ENCODE data around the gene LBHD2. TPM values are rescaled to one million over a fixed set of nuclear protein-coding genes. Genes with fewer than 3 reads are reported as not detected.
"Not testable (repeated sequence)": the region's sequence is repeated elsewhere in the genome, so short reads cannot be mapped to it uniquely, and the experiment has no call there.

LBHD2 gene
- total and polyA plus RNA-seq, 2 of the 13 experiments (the other 11 are each of a cell fraction or from before 2014, with no cell fraction given), result 0.67 to 1.00 TPM

DNA sequence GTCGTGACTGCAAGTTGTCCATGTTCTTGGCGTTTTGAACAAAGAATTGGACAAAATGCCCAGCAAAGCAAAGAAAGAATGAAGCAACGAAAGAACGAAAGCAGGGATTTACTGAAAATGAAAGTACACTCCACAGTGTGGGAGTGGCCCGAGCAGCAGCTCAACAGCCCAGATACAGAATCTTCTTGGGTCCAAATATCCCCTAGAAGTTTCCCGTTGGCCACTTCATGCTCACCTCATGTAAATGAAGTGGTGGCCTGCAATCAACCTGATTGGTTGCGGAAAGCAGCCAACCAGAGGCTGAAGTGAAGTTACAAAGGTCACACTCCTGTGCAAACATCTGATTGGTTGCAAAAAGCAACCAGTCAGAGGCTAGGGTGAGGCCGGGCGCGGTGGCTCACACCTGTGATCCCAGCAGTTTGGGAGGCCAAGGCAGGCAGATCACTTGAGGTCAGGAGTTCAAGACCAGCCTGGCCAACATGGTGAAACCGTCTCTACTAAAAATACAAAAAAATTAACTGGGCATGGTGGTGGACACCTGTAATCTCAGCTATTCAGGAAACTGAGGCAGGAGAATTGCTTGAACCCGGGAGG lies 31.2 kb downstream of the LBHD2 start (continued):
- TF ChIP-seq ZFP41 (CRISPR knock-in tag; IDR thresholded peaks at IDR 0.05; ENCODE audit: borderline replicate concordance) (0 out of 2 replicates have a peak, but pooled peaks have one; percentile 37), ZNF326 (CRISPR knock-in tag; IDR thresholded peaks at IDR 0.05; ENCODE audit: borderline replicate concordance) (peak; percentile 97), ZNF792 (CRISPR knock-in tag; IDR thresholded peaks at IDR 0.05) (peak; percentile 48; the same call in 1 of the 2 replicates), POLR2AphosphoS5 (IDR thresholded peaks at IDR 0.05; ENCODE audit: low read depth, low read length) (peak; percentile 38; the same call in 1 of the 2 replicates), ZNF644 (CRISPR knock-in tag; IDR thresholded peaks at IDR 0.05; ENCODE audit: low read depth) (0 out of 2 replicates have a peak, but pooled peaks have one; percentile 9), ZNF547 (CRISPR knock-in tag; IDR thresholded peaks at IDR 0.05) (peak; percentile 19; the same call in 1 of the 2 replicates), FOXK1 (CRISPR knock-in tag; IDR thresholded peaks at IDR 0.05; ENCODE audit: borderline replicate concordance, low read depth) (0 out of 2 replicates have a peak, but pooled peaks have one; percentile 29), NR2C2 (CRISPR knock-in tag; IDR thresholded peaks at IDR 0.05; ENCODE audit: borderline replicate concordance) (peak; percentile 55; the same call in 1 of the 2 replicates), ZFAT (CRISPR knock-in tag; conservative IDR thresholded peaks at IDR 0.05) (peak; percentile 48; the same call in 1 of the 2 replicates), MEIS2 (CRISPR knock-in tag; IDR thresholded peaks at IDR 0.05) (0 out of 2 replicates have a peak, but pooled peaks have one; percentile 47), TEAD3 (CRISPR knock-in tag; optimal IDR thresholded peaks at IDR 0.05; ENCODE audit: borderline replicate concordance) (peak; percentile 15), NR2F6 (CRISPR knock-in tag; IDR thresholded peaks at IDR 0.05) (peak; percentile 67), GABPB1 (CRISPR knock-in tag; IDR thresholded peaks at IDR 0.05) (0 out of 2 replicates have a peak, but pooled peaks have one; percentile 31), KLF16 (CRISPR knock-in tag; IDR thresholded peaks at IDR 0.05) (peak in 1 of 2 experiments; percentile 42; a peak in 1 of 4 replicates), MEF2D (CRISPR knock-in tag; IDR thresholded peaks at IDR 0.05) (0 out of 2 replicates have a peak, but pooled peaks have one; percentile 24), KDM1A (CRISPR knock-in tag; IDR thresholded peaks at IDR 0.05) (peak; percentile 87), HNF4G (CRISPR knock-in tag; IDR thresholded peaks at IDR 0.05; ENCODE audit: borderline replicate concordance, low read depth) (0 out of 2 replicates have a peak, but pooled peaks have one; percentile 42), ZNF580 (CRISPR knock-in tag; IDR thresholded peaks at IDR 0.05; ENCODE audit: borderline replicate concordance, low read depth) (peak; percentile 83; the same call in 1 of the 2 replicates), BCL6 (CRISPR knock-in tag; IDR thresholded peaks at IDR 0.05) (0 out of 2 replicates have a peak, but pooled peaks have one; percentile 10)
- TF ChIP-seq, protein P1, sequence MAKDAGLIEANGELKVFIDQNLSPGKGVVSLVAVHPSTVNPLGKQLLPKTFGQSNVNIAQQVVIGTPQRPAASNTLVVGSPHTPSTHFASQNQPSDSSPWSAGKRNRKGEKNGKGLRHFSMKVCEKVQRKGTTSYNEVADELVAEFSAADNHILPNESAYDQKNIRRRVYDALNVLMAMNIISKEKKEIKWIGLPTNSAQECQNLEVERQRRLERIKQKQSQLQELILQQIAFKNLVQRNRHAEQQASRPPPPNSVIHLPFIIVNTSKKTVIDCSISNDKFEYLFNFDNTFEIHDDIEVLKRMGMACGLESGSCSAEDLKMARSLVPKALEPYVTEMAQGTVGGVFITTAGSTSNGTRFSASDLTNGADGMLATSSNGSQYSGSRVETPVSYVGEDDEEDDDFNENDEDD (CRISPR knock-in tag; IDR thresholded peaks at IDR 0.05; ENCODE audit: borderline replicate concordance), result peak; percentile 26; the same call in 1 of the 2 replicates
- TF ChIP-seq NR2F6 (IDR thresholded peaks at IDR 0.05); HNF4G (IDR thresholded peaks at IDR 0.05; ENCODE audit: borderline replicate concordance, low read depth, low read length): not testable (repeated sequence)
- TF ChIP-seq, protein P2, sequence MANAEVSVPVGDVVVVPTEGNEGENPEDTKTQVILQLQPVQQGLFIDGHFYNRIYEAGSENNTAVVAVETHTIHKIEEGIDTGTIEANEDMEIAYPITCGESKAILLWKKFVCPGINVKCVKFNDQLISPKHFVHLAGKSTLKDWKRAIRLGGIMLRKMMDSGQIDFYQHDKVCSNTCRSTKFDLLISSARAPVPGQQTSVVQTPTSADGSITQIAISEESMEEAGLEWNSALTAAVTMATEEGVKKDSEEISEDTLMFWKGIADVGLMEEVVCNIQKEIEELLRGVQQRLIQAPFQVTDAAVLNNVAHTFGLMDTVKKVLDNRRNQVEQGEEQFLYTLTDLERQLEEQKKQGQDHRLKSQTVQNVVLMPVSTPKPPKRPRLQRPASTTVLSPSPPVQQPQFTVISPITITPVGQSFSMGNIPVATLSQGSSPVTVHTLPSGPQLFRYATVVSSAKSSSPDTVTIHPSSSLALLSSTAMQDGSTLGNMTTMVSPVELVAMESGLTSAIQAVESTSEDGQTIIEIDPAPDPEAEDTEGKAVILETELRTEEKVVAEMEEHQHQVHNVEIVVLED (CRISPR knock-in tag; IDR thresholded peaks at IDR 0.05; ENCODE audit: borderline replicate concordance), result peak; percentile 5; the same call in 1 of the 2 replicates
- TF ChIP-seq, protein P3, sequence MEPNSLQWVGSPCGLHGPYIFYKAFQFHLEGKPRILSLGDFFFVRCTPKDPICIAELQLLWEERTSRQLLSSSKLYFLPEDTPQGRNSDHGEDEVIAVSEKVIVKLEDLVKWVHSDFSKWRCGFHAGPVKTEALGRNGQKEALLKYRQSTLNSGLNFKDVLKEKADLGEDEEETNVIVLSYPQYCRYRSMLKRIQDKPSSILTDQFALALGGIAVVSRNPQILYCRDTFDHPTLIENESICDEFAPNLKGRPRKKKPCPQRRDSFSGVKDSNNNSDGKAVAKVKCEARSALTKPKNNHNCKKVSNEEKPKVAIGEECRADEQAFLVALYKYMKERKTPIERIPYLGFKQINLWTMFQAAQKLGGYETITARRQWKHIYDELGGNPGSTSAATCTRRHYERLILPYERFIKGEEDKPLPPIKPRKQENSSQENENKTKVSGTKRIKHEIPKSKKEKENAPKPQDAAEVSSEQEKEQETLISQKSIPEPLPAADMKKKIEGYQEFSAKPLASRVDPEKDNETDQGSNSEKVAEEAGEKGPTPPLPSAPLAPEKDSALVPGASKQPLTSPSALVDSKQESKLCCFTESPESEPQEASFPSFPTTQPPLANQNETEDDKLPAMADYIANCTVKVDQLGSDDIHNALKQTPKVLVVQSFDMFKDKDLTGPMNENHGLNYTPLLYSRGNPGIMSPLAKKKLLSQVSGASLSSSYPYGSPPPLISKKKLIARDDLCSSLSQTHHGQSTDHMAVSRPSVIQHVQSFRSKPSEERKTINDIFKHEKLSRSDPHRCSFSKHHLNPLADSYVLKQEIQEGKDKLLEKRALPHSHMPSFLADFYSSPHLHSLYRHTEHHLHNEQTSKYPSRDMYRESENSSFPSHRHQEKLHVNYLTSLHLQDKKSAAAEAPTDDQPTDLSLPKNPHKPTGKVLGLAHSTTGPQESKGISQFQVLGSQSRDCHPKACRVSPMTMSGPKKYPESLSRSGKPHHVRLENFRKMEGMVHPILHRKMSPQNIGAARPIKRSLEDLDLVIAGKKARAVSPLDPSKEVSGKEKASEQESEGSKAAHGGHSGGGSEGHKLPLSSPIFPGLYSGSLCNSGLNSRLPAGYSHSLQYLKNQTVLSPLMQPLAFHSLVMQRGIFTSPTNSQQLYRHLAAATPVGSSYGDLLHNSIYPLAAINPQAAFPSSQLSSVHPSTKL (CRISPR knock-in tag; IDR thresholded peaks at IDR 0.05), result 0 out of 2 replicates have a peak, but pooled peaks have one; percentile 7
